BE2C (cell line): Measurements from ENCODE around the gene MACROH2A2.

ENCODE experiments used
- DNase-seq: peaks from one replicate; pipeline ENCODE4 v3.0.0-alpha.2; 2020
- H3K27me3 ChIP-seq: fragments of 250-450 bp; sonication (Bioruptor Pico); 2 replicates; pipeline ENCODE4 v1.5.1; 2020; ENCODE audit warnings: mild to moderate bottlenecking
- H3K36me3 ChIP-seq: fragments of 250-450 bp; sonication (Bioruptor Pico); 2 replicates; pipeline ENCODE4 v1.5.1; 2020; ENCODE audit warnings: mild to moderate bottlenecking
- H3K4me1 ChIP-seq: fragments of 250-450 bp; sonication (Bioruptor Pico); 2 replicates; pipeline ENCODE4 v1.5.1; 2020
- H3K4me3 ChIP-seq: 2 replicates; pipeline ENCODE4 v1.5.1; 2011; ENCODE audit warnings: low read depth, low read length
- H3K9me3 ChIP-seq: fragments of 250-450 bp; sonication (Bioruptor Pico); 2 replicates; pipeline ENCODE4 v1.5.1; 2020
- TF ChIP-seq, protein P1 (sequence below): IDR thresholded peaks from 2 replicates; pipeline ENCODE4 v1.5.1; 2012; ENCODE audit warnings: mild to moderate bottlenecking, low read depth, low read length

The MACROH2A2 gene

DNA sequence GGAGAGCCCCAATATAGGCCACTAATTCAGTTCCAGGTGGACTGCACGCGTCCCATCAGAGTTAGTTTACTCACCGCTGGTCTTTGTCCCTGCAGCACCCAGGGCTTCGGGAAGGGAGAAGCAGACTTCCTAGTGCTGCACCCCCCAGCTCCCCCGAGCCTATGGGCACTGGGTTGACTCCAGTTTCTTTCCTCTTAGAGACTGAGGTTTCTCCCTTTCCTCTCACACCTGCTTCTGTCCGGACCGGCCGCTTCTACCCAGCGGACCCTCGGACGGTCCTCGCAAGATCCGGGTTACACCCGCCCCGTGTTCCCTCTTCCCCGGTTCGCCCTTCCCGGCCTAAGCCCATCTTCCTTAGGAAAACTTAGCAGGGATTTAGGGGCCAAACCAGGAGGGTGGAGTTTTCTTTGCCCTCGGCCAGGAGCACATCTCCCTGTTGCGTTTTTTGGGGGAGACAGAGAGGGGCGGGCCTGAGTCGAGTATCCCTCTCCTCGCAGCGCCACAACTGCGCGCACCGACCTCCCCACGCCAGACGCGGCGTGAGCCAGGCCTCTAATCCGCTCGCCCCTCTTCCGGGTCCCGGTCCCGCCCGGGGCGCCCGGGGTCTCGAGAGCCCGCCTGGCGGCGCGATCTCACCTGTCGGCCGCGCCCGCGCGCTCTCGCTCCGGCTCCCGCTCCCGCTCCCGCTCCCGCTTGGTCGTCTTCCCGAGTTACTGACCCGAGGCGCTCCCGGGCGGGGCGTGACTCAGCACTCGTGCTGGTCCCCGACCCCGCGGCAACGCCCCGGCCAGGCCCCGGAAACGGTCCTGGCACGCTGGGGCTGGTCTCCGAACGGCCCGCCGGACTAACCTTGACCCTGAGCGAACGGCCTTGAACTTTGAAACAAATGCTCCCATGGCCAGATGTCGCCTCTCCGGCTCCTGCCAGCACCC, 79.7 kb downstream of the MACROH2A2 start, which contains the start of gene AIFM2:
TSS of gene AIFM2 (minus strand) at position 728 of the 932 bp plus-strand sequence. CDS start 8,741 bp downstream, outside the sequence.
- DNase-seq = peak; percentile 73
- Histone ChIP-seq H3K4me1 (no peaks in the 10 kb centered on the region), H3K4me3 (peak within 1 kb of the TSS; percentile 55), H3K9me3 (no peaks in the 10 kb centered on the region; the same call in 1 of the 2 replicates), H3K27me3 (no peaks in the 10 kb centered on the region), H3K36me3 (no peaks in the 10 kb centered on the region)
- TF ChIP-seq, protein P1, sequence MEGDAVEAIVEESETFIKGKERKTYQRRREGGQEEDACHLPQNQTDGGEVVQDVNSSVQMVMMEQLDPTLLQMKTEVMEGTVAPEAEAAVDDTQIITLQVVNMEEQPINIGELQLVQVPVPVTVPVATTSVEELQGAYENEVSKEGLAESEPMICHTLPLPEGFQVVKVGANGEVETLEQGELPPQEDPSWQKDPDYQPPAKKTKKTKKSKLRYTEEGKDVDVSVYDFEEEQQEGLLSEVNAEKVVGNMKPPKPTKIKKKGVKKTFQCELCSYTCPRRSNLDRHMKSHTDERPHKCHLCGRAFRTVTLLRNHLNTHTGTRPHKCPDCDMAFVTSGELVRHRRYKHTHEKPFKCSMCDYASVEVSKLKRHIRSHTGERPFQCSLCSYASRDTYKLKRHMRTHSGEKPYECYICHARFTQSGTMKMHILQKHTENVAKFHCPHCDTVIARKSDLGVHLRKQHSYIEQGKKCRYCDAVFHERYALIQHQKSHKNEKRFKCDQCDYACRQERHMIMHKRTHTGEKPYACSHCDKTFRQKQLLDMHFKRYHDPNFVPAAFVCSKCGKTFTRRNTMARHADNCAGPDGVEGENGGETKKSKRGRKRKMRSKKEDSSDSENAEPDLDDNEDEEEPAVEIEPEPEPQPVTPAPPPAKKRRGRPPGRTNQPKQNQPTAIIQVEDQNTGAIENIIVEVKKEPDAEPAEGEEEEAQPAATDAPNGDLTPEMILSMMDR = no peak

DNA sequence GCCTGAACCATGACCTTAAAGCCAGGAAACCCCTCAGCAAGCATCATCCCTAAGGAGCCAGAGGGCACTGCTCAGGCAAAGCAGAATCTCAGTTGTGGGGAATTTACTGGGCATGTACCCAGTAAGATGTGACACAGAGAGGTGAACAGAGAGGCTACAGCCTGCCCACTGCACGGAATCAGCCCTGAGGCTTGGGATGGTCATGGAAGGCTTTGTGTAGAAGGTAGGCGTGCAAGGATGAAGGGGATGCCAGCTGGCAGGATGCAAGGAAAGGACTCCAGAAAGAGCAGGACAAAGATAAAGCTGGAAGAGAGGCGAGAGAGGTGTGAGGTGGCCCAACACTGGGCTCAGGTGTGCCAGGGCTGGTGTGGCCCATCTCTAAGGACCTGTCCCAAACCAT, 82.4 kb downstream of the MACROH2A2 start:
- H3K27me3 ChIP-seq = no peaks in the 10 kb centered on the region
- no peak overlapping the region for H3K4me3 ChIP-seq
- DNase-seq = no peak
- TF ChIP-seq, protein P1 = no peak
- no peaks in the 10 kb centered on the region for H3K4me1 ChIP-seq
- no peaks in the 10 kb centered on the region for H3K36me3 ChIP-seq
- H3K9me3 ChIP-seq = no peaks in the 10 kb centered on the region; the same call in 1 of the 2 replicates

DNA sequence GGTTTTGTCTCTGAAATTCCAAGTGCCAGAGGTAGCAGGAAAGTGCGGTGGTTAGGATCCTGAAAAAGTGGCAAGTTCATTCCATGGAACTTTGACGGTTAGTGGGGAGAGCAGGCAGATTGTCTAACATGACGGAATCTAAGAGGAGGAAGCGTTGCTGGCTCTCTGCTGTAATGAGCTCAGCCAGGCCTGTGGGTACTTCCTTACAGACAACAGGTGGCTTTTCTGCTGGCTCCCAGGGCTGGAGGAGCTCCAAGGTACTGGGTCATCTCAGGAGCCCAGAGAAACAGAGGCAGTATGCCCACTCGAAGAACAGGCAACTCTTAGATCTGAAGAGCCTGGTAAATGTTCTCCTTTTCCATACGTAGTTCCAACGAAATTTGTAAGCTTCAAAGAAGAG, 83.0 kb downstream of the MACROH2A2 start:
- H3K4me3 ChIP-seq = no peak overlapping the region
- no peak for DNase-seq
- no peaks in the 10 kb centered on the region; the same call in 1 of the 2 replicates for H3K9me3 ChIP-seq
- no peaks in the 10 kb centered on the region for H3K27me3 ChIP-seq
- H3K4me1 ChIP-seq = no peaks in the 10 kb centered on the region
- H3K36me3 ChIP-seq = no peaks in the 10 kb centered on the region
- TF ChIP-seq, protein P1 = no peak

DNA sequence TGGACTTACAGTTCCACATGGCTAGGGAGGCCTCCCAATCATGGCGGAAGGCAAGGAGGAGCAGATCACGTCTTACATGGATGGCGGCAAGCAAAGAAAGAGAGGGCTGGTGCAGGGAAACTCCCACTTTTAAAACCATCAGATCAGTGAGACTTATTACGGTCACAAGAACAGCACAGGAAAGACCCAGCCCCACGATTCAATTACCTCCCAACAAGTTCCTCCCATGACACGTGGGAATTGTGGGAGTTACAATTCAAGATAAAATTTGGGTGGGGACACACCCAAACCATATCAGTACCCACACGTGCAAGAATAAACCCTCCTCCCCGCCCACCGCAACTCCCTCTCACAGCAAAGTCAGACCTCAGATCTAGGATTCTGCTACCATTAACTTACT, 84.5 kb downstream of the MACROH2A2 start:
- Histone ChIP-seq H3K36me3 (no peaks in the 10 kb centered on the region), H3K4me1 (no peaks in the 10 kb centered on the region), H3K9me3 (no peaks in the 10 kb centered on the region; the same call in 1 of the 2 replicates), H3K27me3 (no peaks in the 10 kb centered on the region), H3K4me3 (no peak overlapping the region)
- TF ChIP-seq, protein P1 = no peak
- DNase-seq = no peak

DNA sequence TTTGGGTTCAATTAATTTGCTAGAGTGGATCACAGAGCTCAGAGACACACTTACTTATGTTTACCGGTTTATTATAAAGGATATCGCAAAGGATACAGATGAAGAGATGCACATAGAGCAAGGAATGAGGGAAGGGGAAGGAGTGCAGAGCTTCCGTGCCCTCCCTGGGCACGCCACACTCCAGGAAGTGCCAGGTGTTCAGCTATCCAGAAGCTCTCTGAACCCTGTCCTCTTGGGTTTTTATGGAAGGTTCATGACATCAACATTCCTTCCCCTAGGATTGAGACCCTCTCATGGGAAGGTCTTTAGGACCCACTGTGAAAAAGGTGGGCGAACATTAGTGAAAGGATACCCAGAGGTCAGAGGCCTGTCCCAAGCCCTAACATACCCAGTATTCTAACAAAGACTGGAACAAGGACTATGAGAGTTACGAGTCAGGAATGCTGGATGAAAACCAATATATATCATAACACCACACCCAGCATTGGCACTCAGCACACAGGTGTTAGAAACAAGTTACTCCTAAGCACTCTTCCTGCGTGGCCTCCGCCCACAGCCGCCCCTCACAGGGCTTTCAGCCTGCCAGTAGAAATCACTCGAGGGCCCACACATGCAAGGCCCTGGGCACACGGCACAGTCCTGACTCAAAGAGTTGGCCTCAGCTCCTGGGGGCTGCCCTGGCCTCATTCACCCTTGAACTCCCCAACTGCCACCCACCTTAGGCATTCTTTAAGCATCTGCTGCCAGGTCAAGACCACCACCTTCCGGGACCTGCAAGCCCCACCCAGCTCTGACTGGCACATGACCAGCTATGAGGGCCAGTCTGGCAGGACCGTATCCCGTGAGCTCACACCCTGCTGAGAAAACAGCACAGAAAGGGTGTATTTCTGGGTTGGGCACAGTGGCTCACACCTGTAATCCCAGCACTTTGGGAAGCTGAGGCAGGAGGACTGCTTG, 85.6 kb downstream of the MACROH2A2 start:
- TF ChIP-seq, protein P1 = no peak
- no peak for DNase-seq
- no peaks in the 10 kb centered on the region for H3K27me3 ChIP-seq
- H3K36me3 ChIP-seq = no peaks in the 10 kb centered on the region
- H3K4me1 ChIP-seq = no peaks in the 10 kb centered on the region
- no peak overlapping the region for H3K4me3 ChIP-seq
- H3K9me3 ChIP-seq = no peaks in the 10 kb centered on the region; the same call in 1 of the 2 replicates
